ENCODE data around the gene PCSK1. TPM values are rescaled to one million over a fixed set of nuclear protein-coding genes. Genes with fewer than 3 reads are reported as not detected.

The PCSK1 gene
- total RNA-seq, 4 donors from 2014 or later, result 0.62 to 1.6 (median 0.92) TPM; not detected in 1

- TF ChIP-seq POLR2A (IDR thresholded peaks at IDR 0.05) (no peak), POLR2AphosphoS5 (IDR thresholded peaks at IDR 0.05) (no peak), EP300 (IDR thresholded peaks at IDR 0.05) (no peak), CTCF (IDR thresholded peaks at IDR 0.05) (no peak)
- H3K27ac ChIP-seq, result no peak overlapping the region
- 65 to 67% methylated on average over 3 to 6 of the region's 6 CpGs for WGBS, 2 donors (ENCODE audit: low coverage in 1 of 2)
- H3K9me3 ChIP-seq, result no peaks in the 10 kb centered on the region
- no peak overlapping the region for H3K4me3 ChIP-seq
- H3K4me1 ChIP-seq, result no peaks in the 10 kb centered on the region
- H3K36me3 ChIP-seq, result no peaks in the 10 kb centered on the region
- H3K27me3 ChIP-seq, result no peaks in the 10 kb centered on the region
- no peak for ATAC-seq
Observed at GRCh38 chr5:96459313-96460121, 26.5 kb upstream of the PCSK1 start.

GRCh38 chr5:96458176-96458575, 25.1 kb upstream of the PCSK1 start:
- no peak for ATAC-seq
- WGBS, 2 donors (ENCODE audit: low coverage in 1 of 2), result 31 to 94% methylated on average over 2 of the region's 2 CpGs
- no peak overlapping the region for H3K27ac ChIP-seq
- no peaks in the 10 kb centered on the region for H3K27me3 ChIP-seq
- no peaks in the 10 kb centered on the region for H3K9me3 ChIP-seq
- no peak overlapping the region for H3K4me3 ChIP-seq
- H3K4me1 ChIP-seq, result no peaks in the 10 kb centered on the region
- TF ChIP-seq POLR2A (IDR thresholded peaks at IDR 0.05) (no peak), POLR2AphosphoS5 (IDR thresholded peaks at IDR 0.05) (no peak), CTCF (IDR thresholded peaks at IDR 0.05) (no peak), EP300 (IDR thresholded peaks at IDR 0.05) (no peak)
- H3K36me3 ChIP-seq, result no peaks in the 10 kb centered on the region

GRCh38 chr5:96455789-96456188, 22.7 kb upstream of the PCSK1 start:
- no peaks in the 10 kb centered on the region for H3K9me3 ChIP-seq
- H3K4me1 ChIP-seq, result no peaks in the 10 kb centered on the region
- TF ChIP-seq EP300 (IDR thresholded peaks at IDR 0.05) (no peak), POLR2AphosphoS5 (IDR thresholded peaks at IDR 0.05) (no peak), CTCF (IDR thresholded peaks at IDR 0.05) (no peak), POLR2A (IDR thresholded peaks at IDR 0.05) (no peak)
- H3K36me3 ChIP-seq, result no peaks in the 10 kb centered on the region
- no peak overlapping the region for H3K4me3 ChIP-seq
- no peaks in the 10 kb centered on the region for H3K27me3 ChIP-seq
- 72 to 80% methylated on average over 4 of the region's 4 CpGs for WGBS, 2 donors (ENCODE audit: low coverage in 1 of 2)
- ATAC-seq, result no peak
- H3K27ac ChIP-seq, result no peak overlapping the region

DNA sequence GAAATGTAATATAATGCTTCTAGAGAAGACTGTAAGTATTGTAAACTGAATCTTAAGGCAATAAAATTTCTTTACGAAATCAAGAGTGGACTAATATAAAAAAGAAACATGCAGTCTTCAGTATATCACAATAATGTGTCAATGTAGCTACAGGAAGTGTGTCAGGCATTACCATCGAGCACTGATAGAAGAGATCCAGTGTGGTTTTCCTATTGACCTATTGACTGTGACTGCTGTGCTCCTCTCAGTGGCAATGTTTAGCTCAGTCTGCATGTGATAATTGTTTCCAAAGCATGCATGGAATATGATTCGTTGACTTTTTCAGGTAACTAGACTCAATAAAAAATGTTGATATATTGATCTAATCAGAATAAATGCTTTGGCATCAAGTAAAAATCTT, 20.3 kb upstream of the PCSK1 start:
- Histone ChIP-seq H3K4me1 (no peaks in the 10 kb centered on the region), H3K36me3 (no peaks in the 10 kb centered on the region), H3K9me3 (no peaks in the 10 kb centered on the region), H3K27ac (no peak overlapping the region), H3K27me3 (no peaks in the 10 kb centered on the region), H3K4me3 (no peak overlapping the region)
- TF ChIP-seq EP300 (IDR thresholded peaks at IDR 0.05) (no peak), CTCF (IDR thresholded peaks at IDR 0.05) (no peak), POLR2AphosphoS5 (IDR thresholded peaks at IDR 0.05) (no peak), POLR2A (IDR thresholded peaks at IDR 0.05) (no peak)
- ATAC-seq, result no peak
- 87 to 90% methylated on average over 3 of the region's 3 CpGs for WGBS, 2 donors (ENCODE audit: low coverage in 1 of 2)

- Histone ChIP-seq H3K27me3 (no peaks in the 10 kb centered on the region), H3K4me3 (no peak overlapping the region), H3K36me3 (no peaks in the 10 kb centered on the region), H3K4me1 (no peaks in the 10 kb centered on the region), H3K9me3 (no peaks in the 10 kb centered on the region), H3K27ac (no peak overlapping the region)
- TF ChIP-seq CTCF (IDR thresholded peaks at IDR 0.05), result no peak
- TF ChIP-seq POLR2AphosphoS5 (IDR thresholded peaks at IDR 0.05), result no peak
- no peak for TF ChIP-seq EP300 (IDR thresholded peaks at IDR 0.05)
- TF ChIP-seq POLR2A (IDR thresholded peaks at IDR 0.05), result no peak
- ATAC-seq, result no peak
- 50 to 56% methylated on average over 1 of the region's 1 CpG for WGBS, 2 donors (ENCODE audit: low coverage in 1 of 2)
Observed at GRCh38 chr5:96447949-96448348, 14.9 kb upstream of the PCSK1 start.

All from gastroesophageal sphincter (tissue), 4 donors.